ENCODE measurements around the gene FAM171A1.
"Not testable (repeated sequence)": the region's sequence is repeated elsewhere in the genome, so short reads cannot be mapped to it uniquely, and the experiment has no call there.

FAM171A1 gene

GRCh38 chr10:15316145-15316544 is 54.9 kb downstream of the FAM171A1 start:
- ATAC-seq = no peak

GRCh38 chr10:15315286-15315685 is 55.8 kb downstream of the FAM171A1 start:
- ATAC-seq = no peak

GRCh38 chr10:15314482-15315045 is 56.5 kb downstream of the FAM171A1 start:
- ATAC-seq = no peak

GRCh38 chr10:15313843-15314242 is 57.2 kb downstream of the FAM171A1 start:
- no peak for ATAC-seq

GRCh38 chr10:15313047-15313446 is 58.0 kb downstream of the FAM171A1 start:
- ATAC-seq = no peak

- ATAC-seq = no peak
Measured at GRCh38 chr10:15311569-15312280, 59.4 kb downstream of the FAM171A1 start.

GRCh38 chr10:15310776-15311568 is 60.1 kb downstream of the FAM171A1 start:
- no peak for ATAC-seq

GRCh38 chr10:15309221-15309620 is 61.9 kb downstream of the FAM171A1 start:
- ATAC-seq = no peak

GRCh38 chr10:15306735-15307280 is 64.3 kb downstream of the FAM171A1 start:
- ATAC-seq = no peak

- ATAC-seq = no peak
Measured at GRCh38 chr10:15305634-15306033, 65.5 kb downstream of the FAM171A1 start.

- ATAC-seq = no peak
Measured at GRCh38 chr10:15305161-15305560, 65.9 kb downstream of the FAM171A1 start.

GRCh38 chr10:15302188-15302956 is 68.7 kb downstream of the FAM171A1 start:
- ATAC-seq = not testable (repeated sequence)

- ATAC-seq = no peak
Measured at GRCh38 chr10:15300697-15301096, 70.4 kb downstream of the FAM171A1 start.

GRCh38 chr10:15300145-15300544 is 70.9 kb downstream of the FAM171A1 start:
- ATAC-seq = no peak

- no peak for ATAC-seq
Measured at GRCh38 chr10:15296701-15297100, 74.4 kb downstream of the FAM171A1 start.

- ATAC-seq = no peak
Measured at GRCh38 chr10:15295537-15296325, 75.4 kb downstream of the FAM171A1 start.

GRCh38 chr10:15293862-15294842 is 76.9 kb downstream of the FAM171A1 start:
- ATAC-seq = no peak

GRCh38 chr10:15290671-15291070 is 80.4 kb downstream of the FAM171A1 start:
- no peak for ATAC-seq

GRCh38 chr10:15290150-15290549 is 80.9 kb downstream of the FAM171A1 start:
- ATAC-seq = no peak

GRCh38 chr10:15280974-15281373 is 90.1 kb downstream of the FAM171A1 start:
- no peak for ATAC-seq

- no peak for ATAC-seq
Measured at GRCh38 chr10:15280462-15280861, 90.6 kb downstream of the FAM171A1 start.
